Measurements from ENCODE around the gene CXCR1. TPM values are rescaled to one million over a fixed set of nuclear protein-coding genes. Genes with fewer than 3 reads are reported as not detected.
"Not testable (repeated sequence)": the region's sequence is repeated elsewhere in the genome, so short reads cannot be mapped to it uniquely, and the experiment has no call there.

The CXCR1 gene
- total RNA-seq, 1 donor from 2014 or later = not detected

DNA sequence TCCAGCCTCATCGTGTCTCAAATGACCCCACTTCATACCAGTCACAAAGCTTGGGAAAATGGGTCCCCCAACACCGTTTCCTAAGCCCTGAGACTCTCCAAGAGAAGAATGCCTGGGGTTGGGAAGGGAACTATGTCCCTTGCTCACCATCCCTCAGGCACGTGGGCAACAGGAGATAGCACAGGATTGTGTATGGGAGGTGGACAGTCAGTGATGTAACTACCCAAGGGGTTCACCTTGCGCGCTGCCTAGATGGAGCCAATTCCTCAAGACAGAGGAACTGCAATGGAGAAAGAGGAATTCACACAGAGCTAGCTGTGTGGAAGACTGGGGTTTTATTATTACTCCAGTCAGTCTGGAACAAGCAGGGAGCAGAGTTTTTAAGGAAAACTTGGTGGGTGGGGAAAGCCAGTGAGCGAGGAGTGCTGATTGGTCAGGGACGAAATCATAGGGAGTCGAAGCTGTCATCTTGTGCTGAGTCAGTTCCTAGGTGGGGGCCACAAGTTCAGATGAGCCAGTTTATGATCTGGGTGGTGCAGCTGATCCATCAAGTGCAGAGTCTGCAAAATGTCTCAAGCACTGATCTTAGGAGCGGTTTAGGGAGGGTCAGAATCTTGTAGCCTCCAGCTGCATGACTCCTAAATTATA, 13.8 kb upstream of the CXCR1 start:
- H3K4me3 ChIP-seq (ENCODE audit: low read depth, low read length) = no peak overlapping the region
- TF ChIP-seq, protein P1, sequence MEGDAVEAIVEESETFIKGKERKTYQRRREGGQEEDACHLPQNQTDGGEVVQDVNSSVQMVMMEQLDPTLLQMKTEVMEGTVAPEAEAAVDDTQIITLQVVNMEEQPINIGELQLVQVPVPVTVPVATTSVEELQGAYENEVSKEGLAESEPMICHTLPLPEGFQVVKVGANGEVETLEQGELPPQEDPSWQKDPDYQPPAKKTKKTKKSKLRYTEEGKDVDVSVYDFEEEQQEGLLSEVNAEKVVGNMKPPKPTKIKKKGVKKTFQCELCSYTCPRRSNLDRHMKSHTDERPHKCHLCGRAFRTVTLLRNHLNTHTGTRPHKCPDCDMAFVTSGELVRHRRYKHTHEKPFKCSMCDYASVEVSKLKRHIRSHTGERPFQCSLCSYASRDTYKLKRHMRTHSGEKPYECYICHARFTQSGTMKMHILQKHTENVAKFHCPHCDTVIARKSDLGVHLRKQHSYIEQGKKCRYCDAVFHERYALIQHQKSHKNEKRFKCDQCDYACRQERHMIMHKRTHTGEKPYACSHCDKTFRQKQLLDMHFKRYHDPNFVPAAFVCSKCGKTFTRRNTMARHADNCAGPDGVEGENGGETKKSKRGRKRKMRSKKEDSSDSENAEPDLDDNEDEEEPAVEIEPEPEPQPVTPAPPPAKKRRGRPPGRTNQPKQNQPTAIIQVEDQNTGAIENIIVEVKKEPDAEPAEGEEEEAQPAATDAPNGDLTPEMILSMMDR (conservative IDR thresholded peaks at IDR 0.05; ENCODE audit: low read depth, low read length) = no peak
- DNase-seq (ENCODE audit: low read depth) = no peak

DNA sequence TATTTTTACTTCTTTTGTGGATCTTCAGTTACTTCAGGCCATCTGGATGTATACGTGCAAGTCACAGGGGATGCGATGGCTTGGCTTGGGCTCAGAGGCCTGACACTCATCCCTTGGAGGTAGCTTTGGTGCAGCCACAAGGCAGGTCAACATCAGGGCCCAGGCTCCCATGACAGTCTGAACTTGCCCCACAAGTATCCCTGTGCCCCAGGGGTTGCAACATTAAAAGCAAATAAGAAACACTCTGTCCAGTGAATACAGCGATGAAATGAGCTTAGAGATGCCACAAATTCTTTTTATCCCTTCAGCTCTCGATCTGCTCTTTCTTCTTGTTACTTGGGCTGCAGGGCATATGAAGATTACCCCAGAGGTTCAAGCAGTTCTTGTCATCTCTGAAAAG, 13.0 kb upstream of the CXCR1 start:
- TF ChIP-seq, protein P1 (conservative IDR thresholded peaks at IDR 0.05; ENCODE audit: low read depth, low read length) = no peak
- no peak for DNase-seq (ENCODE audit: low read depth)

DNA sequence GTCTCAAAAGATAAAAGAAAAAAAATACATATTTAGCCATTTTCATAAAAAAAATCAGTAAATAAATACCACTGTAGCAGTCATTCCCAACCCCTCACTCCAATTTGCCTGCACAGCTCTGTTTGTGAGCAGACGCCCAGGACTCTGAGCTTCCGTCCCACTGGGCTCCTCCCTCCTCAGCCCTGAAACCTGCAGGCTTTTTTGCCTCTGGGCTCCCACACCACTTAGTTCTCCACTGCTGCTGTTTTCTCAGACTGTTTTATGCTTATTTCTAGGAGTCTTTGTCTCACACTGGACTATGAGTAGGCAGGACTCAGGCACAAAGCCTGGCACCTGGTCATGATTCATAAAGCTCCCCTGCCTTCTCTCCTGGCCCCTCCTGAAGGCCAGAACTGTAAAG, 6.1 kb upstream of the CXCR1 start:
- H3K4me3 ChIP-seq (ENCODE audit: low read depth, low read length) = no peak overlapping the region
- no peak for DNase-seq (ENCODE audit: low read depth)
- TF ChIP-seq, protein P1 (conservative IDR thresholded peaks at IDR 0.05; ENCODE audit: low read depth, low read length) = no peak

More for the DNA sequence above, 13.0 kb upstream of the CXCR1 start:
- no peak overlapping the region for H3K4me3 ChIP-seq (ENCODE audit: low read depth, low read length)

DNA sequence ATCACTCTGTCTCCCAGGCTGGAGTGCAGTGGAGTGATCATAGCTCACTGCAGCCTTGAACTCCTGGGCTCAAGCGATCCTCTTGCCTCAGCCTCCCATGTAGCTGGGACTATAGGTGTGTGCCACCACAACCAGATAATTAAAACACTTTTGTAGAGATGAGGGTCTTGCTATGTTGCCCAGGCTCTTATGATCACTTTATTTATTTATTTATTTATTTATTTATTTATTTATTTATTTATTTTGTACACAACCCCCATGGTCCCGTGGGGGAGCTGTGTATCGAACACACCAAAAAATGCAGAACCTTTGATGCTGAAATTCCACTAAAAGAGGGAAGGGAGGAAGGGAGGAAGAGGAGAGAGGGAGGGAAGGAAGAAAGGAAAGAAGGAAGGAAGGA, 5.0 kb upstream of the CXCR1 start:
- not testable (repeated sequence) for DNase-seq (ENCODE audit: low read depth); H3K4me3 ChIP-seq (ENCODE audit: low read depth, low read length)

DNA sequence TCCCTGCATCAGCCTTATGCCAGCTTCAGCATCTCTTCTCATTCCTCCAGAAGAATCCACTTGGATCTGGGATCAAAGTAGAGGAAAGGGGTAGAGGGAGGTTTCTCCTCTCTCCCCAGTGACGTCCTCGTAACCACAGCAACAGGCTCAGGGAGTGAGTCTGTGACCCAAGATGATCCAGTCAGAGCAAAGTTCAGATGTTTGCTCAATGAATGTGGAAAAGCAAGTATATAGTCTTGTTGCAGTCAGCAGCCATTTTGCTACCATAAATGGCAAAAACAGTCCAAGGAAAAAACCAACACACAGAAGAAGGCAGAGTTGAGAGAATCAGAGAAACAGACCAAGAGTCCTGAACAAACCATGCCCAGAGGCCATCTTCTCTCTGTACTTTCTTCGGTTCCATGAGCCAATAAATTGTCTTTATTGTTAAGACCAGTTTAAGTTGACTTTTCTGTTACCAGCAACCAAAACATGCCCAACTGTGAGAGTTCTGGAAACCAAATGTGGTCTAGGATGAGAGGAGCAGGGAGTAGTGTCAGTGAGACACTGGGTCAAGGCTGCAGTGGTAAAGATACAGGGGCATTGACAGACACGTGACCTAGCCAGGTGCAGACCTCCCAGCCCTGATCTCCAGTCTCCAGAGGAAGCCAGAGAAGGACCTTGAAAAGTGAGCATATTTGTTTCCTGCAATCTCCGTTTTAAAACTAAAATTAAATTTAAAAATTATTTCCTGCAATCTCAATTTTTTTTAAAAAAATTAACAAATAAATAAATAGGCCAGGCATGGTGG, 3.2 kb upstream of the CXCR1 start:
- TF ChIP-seq, protein P1 (conservative IDR thresholded peaks at IDR 0.05; ENCODE audit: low read depth, low read length) = no peak
- no peak overlapping the region for H3K4me3 ChIP-seq (ENCODE audit: low read depth, low read length)
- DNase-seq (ENCODE audit: low read depth) = peak; percentile 30

DNA sequence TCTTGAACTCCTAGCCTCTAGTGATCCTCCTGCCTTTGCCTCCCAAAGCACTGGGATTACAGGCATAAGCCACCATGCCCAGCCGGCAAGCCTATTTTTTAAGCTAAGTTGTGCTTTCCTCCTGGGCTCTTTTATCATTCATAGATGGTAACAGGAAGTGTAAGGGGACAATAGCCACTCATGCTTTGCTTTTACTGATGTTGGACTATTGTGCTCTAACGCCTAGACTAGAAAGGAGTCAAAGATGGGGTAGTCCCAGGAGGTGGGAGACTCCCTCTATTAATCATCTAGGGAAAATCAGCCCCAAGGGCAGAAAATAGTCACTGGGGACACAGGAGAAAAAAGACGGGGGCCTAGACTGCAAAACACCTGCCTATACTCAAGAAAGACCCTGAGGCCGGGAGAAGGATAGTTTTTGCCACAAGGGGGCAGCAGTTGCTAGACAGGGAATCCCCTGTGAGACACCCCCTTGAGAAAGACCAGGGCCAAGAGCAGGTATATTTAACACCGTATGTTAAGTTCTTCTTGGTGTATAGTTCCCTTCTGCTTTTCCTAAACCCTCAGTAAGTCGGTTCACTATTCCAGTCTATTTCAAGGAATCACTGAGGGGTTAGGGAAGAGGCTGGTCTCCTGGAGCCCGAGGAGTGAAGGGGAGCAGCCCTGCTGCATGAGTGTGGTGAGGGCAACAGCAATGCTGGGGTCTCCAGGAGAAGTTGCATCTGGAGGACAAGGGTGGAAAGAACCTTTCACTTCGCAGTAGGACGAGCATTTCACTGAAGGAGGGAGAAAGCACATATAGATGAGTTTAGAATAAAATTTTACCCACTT, 2.1 kb upstream of the CXCR1 start:
- TF ChIP-seq, protein P1 (conservative IDR thresholded peaks at IDR 0.05; ENCODE audit: low read depth, low read length) = peak; percentile 79
- no peak for DNase-seq (ENCODE audit: low read depth)
- H3K4me3 ChIP-seq (ENCODE audit: low read depth, low read length) = no peak overlapping the region

DNA sequence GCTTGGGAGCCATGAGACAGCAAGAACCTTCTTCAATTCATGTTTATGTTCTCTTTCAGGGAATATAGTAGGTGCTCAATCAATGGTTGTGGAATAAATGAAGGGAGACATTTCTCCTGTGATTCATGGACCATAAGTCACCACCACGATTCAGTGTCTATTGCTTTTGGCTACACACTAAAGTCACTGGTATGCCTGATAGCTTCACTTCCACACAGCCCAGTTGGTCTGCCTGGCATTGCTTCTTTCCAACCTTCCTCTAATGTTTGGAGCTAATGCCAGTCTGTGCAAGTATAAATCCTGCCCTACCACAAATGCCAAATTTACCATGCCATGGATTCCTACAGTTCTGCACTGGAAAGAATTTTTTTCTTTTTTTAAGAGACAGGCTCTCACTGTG, 1.3 kb upstream of the CXCR1 start:
- TF ChIP-seq, protein P1 (conservative IDR thresholded peaks at IDR 0.05; ENCODE audit: low read depth, low read length) = no peak
- H3K4me3 ChIP-seq (ENCODE audit: low read depth, low read length) = no peak overlapping the region
- DNase-seq (ENCODE audit: low read depth) = no peak
